Amygdala (tissue), 56 donors: ENCODE data around the gene BPNT1.
A peak's percentile ranks its signal among the peaks of the same experiment; 100 is the strongest.

ENCODE experiments used
- DNase-seq, 56 donors: peaks; one replicate each; lab custom pipeline; 2025; lab: John Stamatoyannopoulos, UW

BPNT1 gene

GRCh38 chr1:220019071-220019470 lies 70.5 kb downstream of the BPNT1 start:
- no peak for DNase-seq

- peak in 1 of 56 donors; percentile 10 for DNase-seq
Observed at GRCh38 chr1:220013497-220013896, 76.1 kb downstream of the BPNT1 start.

- no peak for DNase-seq
Observed at GRCh38 chr1:220012259-220012658, 77.3 kb downstream of the BPNT1 start.

- DNase-seq, result no peak
Observed at GRCh38 chr1:220011620-220012019, 78.0 kb downstream of the BPNT1 start.
